Measurements from ENCODE around the gene TBC1D22A. TPM values are rescaled to one million over a fixed set of nuclear protein-coding genes. Genes with fewer than 3 reads are reported as not detected.

Gene TBC1D22A
- polyA plus RNA-seq, 1 donor (not counting 4 experiments of a cell fraction or from before 2014, with no cell fraction given) = 20.9 TPM

DNA sequence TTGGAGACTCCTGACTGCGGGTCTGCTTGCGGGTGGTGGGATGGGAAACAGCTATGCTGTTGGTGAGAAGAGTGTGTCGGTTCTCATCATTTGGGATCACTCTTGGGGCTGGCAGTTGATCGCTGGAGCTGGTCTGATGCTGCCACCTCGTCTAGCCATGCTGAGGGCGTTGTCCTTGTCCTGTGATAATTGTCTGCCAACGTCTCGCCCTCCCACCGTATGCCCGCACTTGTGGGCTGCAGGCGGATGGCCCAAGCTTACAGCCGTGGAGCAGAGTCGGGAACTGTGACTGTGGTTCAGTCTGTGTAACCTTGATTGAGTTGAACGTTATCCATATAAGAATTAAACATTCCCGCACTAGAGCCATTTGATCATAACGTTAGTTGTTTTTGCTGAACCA, 204.4 kb downstream of the TBC1D22A start:
- H3K4me2 ChIP-seq (ENCODE audit: control insufficient read depth, extremely low read depth, insufficient read depth, low read depth, low read length) = no peak overlapping the region
- dilution Hi-C loops (cut with MboI; ENCODE audit: extremely low pct_ligation_motif_present, low sequenced_read_pairs) = no loop called here
- H3K9ac ChIP-seq (ENCODE audit: control insufficient read depth, extremely low read depth, insufficient read depth, low read length) = no peak overlapping the region
- no peak overlapping the region for H3K4me3 ChIP-seq (ENCODE audit: control insufficient read depth in 2 of 3, extremely low read depth in 1 of 3, insufficient read depth in 2 of 3, low read depth in 1 of 3, low read length in 3 of 3)
- no peak for DNase-seq (ENCODE audit: low read depth, low spot score)
- H3K27me3 ChIP-seq (ENCODE audit: control insufficient read depth, extremely low read depth, insufficient read depth, low read length) = no peaks in the 10 kb centered on the region
- TF ChIP-seq, protein P1, sequence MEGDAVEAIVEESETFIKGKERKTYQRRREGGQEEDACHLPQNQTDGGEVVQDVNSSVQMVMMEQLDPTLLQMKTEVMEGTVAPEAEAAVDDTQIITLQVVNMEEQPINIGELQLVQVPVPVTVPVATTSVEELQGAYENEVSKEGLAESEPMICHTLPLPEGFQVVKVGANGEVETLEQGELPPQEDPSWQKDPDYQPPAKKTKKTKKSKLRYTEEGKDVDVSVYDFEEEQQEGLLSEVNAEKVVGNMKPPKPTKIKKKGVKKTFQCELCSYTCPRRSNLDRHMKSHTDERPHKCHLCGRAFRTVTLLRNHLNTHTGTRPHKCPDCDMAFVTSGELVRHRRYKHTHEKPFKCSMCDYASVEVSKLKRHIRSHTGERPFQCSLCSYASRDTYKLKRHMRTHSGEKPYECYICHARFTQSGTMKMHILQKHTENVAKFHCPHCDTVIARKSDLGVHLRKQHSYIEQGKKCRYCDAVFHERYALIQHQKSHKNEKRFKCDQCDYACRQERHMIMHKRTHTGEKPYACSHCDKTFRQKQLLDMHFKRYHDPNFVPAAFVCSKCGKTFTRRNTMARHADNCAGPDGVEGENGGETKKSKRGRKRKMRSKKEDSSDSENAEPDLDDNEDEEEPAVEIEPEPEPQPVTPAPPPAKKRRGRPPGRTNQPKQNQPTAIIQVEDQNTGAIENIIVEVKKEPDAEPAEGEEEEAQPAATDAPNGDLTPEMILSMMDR (optimal IDR thresholded peaks at IDR 0.05 in 1 of 3, IDR thresholded peaks at IDR 0.05 in 1 of 3, conservative IDR thresholded peaks at IDR 0.05 in 1 of 3; ENCODE audit: extremely low read depth in 1 of 3, insufficient read depth in 2 of 3, low read length in 3 of 3) = no peak
- no peak for TF ChIP-seq EZH2 (IDR thresholded peaks at IDR 0.05; ENCODE audit: low read length)
- no peaks in the 10 kb centered on the region for H3K9me1 ChIP-seq (ENCODE audit: control insufficient read depth, extremely low read depth, insufficient read depth, low read length)
- no peak for FAIRE-seq
- no peak overlapping the region for H2AFZ ChIP-seq (ENCODE audit: control insufficient read depth, low read length)
- H3K36me3 ChIP-seq (ENCODE audit: control insufficient read depth in 2 of 2, extremely low read depth in 1 of 2, insufficient read depth in 2 of 2, low read length in 2 of 2) = peaks cover 0 to 1% of the 10 kb centered on the region in 2 experiments
- H3K27ac ChIP-seq (ENCODE audit: control insufficient read depth, insufficient read depth, low read length) = no peak overlapping the region
- no peaks in the 10 kb centered on the region for H3K79me2 ChIP-seq (ENCODE audit: control insufficient read depth, insufficient read depth, low read length)
- H3K9me3 ChIP-seq (ENCODE audit: control insufficient read depth, low read depth, low read length) = no peaks in the 10 kb centered on the region
- H3K4me1 ChIP-seq (ENCODE audit: control insufficient read depth, extremely low read depth, insufficient read depth, low read length) = no peaks in the 10 kb centered on the region
- peaks cover 6% of the 10 kb centered on the region for H4K20me1 ChIP-seq (ENCODE audit: control insufficient read depth, extremely low read depth, insufficient read depth, low read length)

DNA sequence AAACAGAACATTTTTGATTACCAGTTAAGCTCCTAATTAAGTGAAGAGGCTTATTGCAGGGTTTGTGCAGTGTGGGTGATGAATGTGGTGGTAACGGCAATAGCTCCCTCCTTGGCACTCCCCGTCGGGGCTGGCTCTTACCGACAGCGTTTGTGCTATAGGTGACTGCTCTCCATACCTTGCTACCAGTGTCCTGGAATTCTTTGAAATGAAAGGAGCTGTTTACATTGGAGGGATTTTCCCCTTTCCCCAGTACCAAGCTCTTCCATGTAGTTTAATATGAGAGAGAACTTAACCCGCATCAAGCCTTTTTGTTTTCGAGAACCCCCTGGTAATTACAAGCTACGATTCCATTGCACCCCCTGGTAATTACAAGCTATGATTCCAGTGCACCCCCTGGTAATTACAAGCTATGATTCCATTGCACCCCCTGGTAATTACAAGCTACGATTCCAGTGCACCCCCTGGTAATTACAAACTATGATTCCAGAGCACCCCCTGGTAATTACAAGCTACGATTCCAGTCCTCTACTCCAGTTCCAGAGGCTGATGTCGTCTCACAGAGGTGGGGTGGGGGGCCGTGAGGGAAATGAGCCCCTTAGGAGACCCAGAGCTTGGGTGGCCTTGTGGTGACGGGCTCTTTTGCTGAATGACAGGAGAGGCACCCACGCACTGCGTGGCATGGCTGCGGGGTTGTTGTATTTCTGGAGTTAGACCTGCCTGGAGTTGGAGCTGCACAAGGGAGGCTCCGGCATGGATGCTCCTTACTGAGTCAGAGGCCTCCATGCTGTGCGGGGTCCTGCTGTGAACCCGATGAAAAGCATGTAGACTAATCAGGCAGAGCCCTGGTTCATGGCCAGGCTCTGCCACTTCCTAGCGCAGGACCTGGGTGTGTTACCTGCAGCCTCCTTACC, 205.3 kb downstream of the TBC1D22A start:
- H3K27me3 ChIP-seq (ENCODE audit: control insufficient read depth, extremely low read depth, insufficient read depth, low read length) = no peaks in the 10 kb centered on the region
- no peak overlapping the region for H3K27ac ChIP-seq (ENCODE audit: control insufficient read depth, insufficient read depth, low read length)
- dilution Hi-C loops (cut with MboI; ENCODE audit: extremely low pct_ligation_motif_present, low sequenced_read_pairs) = no loop called here
- H3K9ac ChIP-seq (ENCODE audit: control insufficient read depth, extremely low read depth, insufficient read depth, low read length) = no peak overlapping the region
- peaks cover 6% of the 10 kb centered on the region for H4K20me1 ChIP-seq (ENCODE audit: control insufficient read depth, extremely low read depth, insufficient read depth, low read length)
- no peak overlapping the region for H3K4me3 ChIP-seq (ENCODE audit: control insufficient read depth in 2 of 3, extremely low read depth in 1 of 3, insufficient read depth in 2 of 3, low read depth in 1 of 3, low read length in 3 of 3)
- H3K9me3 ChIP-seq (ENCODE audit: control insufficient read depth, low read depth, low read length) = no peaks in the 10 kb centered on the region
- H3K36me3 ChIP-seq (ENCODE audit: control insufficient read depth in 2 of 2, extremely low read depth in 1 of 2, insufficient read depth in 2 of 2, low read length in 2 of 2) = peaks cover 0 to 2% of the 10 kb centered on the region in 2 experiments
- no peaks in the 10 kb centered on the region for H3K4me1 ChIP-seq (ENCODE audit: control insufficient read depth, extremely low read depth, insufficient read depth, low read length)
- H2AFZ ChIP-seq (ENCODE audit: control insufficient read depth, low read length) = no peak overlapping the region
- no peaks in the 10 kb centered on the region for H3K9me1 ChIP-seq (ENCODE audit: control insufficient read depth, extremely low read depth, insufficient read depth, low read length)
- FAIRE-seq (no peak), DNase-seq (ENCODE audit: low read depth, low spot score) (no peak)
- TF ChIP-seq, protein P1 (optimal IDR thresholded peaks at IDR 0.05 in 1 of 3, IDR thresholded peaks at IDR 0.05 in 1 of 3, conservative IDR thresholded peaks at IDR 0.05 in 1 of 3; ENCODE audit: extremely low read depth in 1 of 3, insufficient read depth in 2 of 3, low read length in 3 of 3) = no peak
- no peak for TF ChIP-seq EZH2 (IDR thresholded peaks at IDR 0.05; ENCODE audit: low read length)
- H3K79me2 ChIP-seq (ENCODE audit: control insufficient read depth, insufficient read depth, low read length) = no peaks in the 10 kb centered on the region
- H3K4me2 ChIP-seq (ENCODE audit: control insufficient read depth, extremely low read depth, insufficient read depth, low read depth, low read length) = no peak overlapping the region

Measured in keratinocyte (primary cell).